ENCODE data around the gene AFM.

Gene AFM

GRCh38 chr4:73450398-73451004, 31.0 kb upstream of the AFM start:
- DNase-seq (ENCODE audit: low read depth): peak; percentile 91

- DNase-seq (ENCODE audit: low read depth): no peak
Measured at GRCh38 chr4:73451404-73451803, 30.1 kb upstream of the AFM start.

DNA sequence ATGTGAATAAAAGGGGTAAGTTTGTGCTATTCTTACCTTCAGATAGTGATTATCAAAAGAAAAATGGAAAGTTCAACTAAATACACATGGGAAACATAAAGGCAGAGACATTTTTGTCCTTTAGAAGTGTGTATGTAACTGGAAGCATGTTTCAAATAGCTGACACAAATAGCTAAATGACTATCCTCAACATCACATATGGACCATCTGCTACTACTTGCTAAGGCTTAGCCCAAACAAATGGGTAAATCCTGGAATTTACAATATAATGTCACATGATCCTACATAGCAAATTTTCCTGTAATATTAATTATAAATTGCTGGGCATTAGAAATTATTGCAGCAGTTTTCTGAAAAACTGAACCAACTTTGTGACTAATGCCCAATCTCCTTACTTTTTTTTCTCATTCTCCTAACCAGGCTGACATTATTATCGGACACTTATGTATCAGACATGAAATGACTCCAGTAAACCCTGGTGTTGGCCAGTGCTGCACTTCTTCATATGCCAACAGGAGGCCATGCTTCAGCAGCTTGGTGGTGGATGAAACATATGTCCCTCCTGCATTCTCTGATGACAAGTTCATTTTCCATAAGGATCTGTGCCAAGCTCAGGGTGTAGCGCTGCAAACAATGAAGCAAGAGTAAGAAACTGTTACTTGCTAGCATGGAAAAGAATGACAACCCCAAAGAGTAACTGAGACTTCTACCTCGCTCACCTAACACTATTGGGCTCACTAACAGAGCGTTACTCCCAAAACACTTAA, 29.4 kb upstream of the AFM start:
- no peak for DNase-seq (ENCODE audit: low read depth)

GRCh38 chr4:73452953-73453700, 28.4 kb upstream of the AFM start:
- DNase-seq (ENCODE audit: low read depth): no peak

DNA sequence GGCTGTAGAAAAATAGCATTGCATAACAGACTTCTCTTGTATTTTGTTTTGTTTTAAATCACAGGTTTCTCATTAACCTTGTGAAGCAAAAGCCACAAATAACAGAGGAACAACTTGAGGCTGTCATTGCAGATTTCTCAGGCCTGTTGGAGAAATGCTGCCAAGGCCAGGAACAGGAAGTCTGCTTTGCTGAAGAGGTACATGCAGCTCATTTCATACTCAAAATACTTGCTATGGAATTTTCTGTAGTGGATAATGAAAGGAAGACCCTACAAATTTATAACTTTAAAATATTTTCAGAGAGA, 27.9 kb upstream of the AFM start:
- no peak for DNase-seq (ENCODE audit: low read depth)

DNA sequence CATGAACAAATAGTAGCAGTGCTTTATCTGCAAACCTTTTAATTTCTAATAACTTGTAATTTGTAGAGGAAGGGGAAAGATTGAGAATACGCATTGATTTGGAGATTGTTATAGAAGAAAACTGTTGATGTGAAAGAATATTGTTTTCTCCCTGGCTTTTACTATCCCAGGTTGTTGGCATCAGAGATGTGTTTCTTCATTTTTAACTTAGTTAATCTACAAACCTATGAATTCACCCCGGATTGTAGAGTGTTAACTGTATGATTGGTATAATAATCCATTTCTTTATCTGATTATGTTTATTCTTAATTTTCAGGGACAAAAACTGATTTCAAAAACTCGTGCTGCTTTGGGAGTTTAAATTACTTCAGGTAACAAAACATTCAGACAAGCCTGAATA, 26.6 kb upstream of the AFM start:
- no peak for DNase-seq (ENCODE audit: low read depth)

DNA sequence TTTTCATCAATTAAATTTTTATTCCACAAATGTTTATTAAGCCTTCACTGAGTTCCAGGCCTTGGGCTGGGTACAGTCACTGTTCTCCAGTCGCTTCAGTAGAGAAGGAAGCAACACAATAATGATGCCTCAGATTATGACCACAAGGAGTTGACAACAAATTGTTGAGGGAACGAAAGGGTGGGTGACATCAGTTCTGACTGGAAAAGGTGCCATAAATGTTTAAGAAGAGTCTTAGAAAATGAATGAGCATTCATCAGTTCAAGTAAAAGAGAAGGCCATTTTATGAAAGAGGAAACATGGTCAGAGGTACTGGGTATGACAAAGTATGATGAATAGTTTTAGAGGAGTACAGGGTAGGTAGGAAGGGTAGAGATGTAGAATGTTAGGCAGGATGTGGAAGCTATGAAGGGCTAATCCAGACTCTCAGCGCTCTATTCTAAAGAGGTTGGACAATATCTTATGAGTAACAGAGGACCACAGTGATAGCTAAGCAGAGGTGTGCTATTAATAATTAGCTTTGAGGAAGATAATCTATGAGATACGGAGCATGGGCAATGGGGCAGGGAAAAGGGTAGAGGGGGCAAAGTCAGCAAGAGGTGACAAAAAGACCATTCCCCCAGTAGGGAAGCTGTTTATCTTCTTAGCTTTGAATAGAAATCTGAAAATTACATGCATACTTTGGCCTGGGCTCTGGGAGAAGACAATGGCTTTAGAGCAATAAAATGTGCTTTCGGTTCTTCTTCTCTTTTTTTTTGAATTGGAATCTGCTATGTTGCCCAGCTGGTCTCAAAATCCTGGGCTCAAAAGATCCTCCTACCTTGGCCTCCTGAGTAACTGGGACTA, 25.1 kb upstream of the AFM start:
- DNase-seq (ENCODE audit: low read depth): no peak

DNA sequence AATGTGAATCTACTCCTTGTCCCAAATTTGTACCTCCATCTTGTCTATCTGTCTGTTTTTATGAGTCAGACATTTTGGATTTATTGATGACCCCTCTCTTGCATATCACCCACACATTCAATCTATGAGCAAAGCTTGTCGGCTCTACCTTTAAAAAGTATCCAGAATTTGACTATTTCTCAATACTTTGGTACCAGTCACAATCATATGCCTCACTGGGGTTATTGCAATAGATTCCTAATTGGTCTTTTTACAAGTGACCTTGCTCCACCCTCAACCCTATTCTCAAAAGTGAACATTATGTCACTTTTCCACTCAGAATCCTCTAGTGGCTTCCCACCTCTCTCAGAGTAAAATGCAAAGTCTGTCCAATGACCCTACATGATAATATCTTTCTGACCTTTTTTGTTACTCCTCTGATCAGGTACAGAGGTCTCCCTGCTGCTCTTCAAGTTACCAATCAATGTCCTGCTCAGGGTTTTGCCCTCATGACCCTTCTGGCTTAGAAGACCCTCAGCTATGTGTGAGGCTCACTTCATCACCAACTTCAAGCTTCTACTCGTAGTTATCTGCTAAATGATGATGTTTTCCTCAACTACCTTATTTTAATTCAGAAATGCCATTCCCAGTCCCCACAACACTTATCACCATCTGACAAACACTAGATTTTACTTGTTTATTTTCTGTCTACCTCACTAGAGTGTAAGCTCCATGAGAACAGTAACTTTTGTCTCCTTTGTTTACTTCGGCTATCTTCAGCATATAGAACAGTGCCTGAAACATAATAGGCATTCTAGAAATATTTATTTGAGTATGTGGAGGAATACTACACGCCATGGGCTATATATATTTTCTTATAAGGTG, 23.1 kb upstream of the AFM start:
- DNase-seq (ENCODE audit: low read depth): no peak

- DNase-seq (ENCODE audit: low read depth): no peak
Measured at GRCh38 chr4:73459048-73459421, 22.5 kb upstream of the AFM start.

GRCh38 chr4:73460913-73461522, 20.5 kb upstream of the AFM start:
- no peak for DNase-seq (ENCODE audit: low read depth)

GRCh38 chr4:73468170-73468569, 13.4 kb upstream of the AFM start:
- no peak for DNase-seq (ENCODE audit: low read depth)

DNA sequence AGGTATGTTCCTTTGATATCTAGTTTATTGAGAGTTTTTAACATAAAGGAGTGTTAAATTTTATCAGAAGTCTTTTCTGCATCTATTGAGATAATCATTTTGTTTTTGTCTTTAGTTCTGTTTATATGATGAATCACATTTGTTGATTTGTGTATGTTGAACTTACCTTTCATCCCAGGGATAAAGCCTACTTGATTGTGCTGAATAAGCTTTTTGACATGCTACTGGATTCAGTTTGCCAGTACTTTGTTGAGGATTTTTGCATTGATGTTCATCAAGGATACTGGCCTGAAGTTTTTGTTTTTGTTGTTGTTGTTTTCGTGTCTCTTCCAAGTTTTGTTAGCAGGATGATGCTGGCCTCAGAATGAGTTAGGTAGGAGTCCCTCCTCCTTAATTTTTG, 10.8 kb upstream of the AFM start:
- no peak for DNase-seq (ENCODE audit: low read depth)

DNA sequence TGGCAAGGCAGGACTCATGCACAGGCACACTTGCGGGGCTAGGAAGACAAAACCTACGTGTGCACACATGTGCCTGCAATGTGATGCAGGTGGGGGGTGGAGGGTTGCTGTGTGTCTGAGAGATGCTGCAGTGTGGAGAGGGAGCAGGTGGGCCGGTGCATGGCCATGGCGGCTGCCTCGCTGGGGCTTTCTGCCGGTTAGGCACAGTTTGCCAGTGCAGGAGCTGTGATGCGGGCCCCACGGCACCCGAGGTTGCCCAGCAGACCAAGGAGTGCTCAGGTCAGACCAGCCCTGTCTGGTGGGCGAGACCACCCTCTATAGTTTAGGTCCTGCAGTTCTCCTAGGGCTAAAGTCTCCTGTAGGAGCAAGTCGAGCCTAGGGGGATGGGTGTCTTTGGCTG, 4.4 kb upstream of the AFM start:
- no peak for DNase-seq (ENCODE audit: low read depth)

- DNase-seq (ENCODE audit: low read depth): no peak
Measured at GRCh38 chr4:73479323-73479722, 2.2 kb upstream of the AFM start.

GRCh38 chr4:73485085-73485484, 3.5 kb downstream of the AFM start:
- no peak for DNase-seq (ENCODE audit: low read depth)

- no peak for DNase-seq (ENCODE audit: low read depth)
Measured at GRCh38 chr4:73485596-73485995, 4.1 kb downstream of the AFM start.

GRCh38 chr4:73486497-73486896, 5.0 kb downstream of the AFM start:
- DNase-seq (ENCODE audit: low read depth): no peak

- DNase-seq (ENCODE audit: low read depth): no peak
Measured at GRCh38 chr4:73487233-73487632, 5.7 kb downstream of the AFM start.

GRCh38 chr4:73499996-73500765, 18.6 kb downstream of the AFM start:
- peak; percentile 23 for DNase-seq (ENCODE audit: low read depth)

GRCh38 chr4:73501664-73502265, 20.2 kb downstream of the AFM start:
- no peak for DNase-seq (ENCODE audit: low read depth)
